ENCODE measurements around the gene STXBP5. TPM values are rescaled to one million over a fixed set of nuclear protein-coding genes. Genes with fewer than 3 reads are reported as not detected.

The STXBP5 gene
- total RNA-seq (2012; rRNA removed) (46.4 and 48.0 TPM in 2 replicates), polyA plus RNA-seq (2012; rRNA removed) (11.3 and 13.2 TPM in 2 replicates), Bru-seq, nascent RNA (percentile 89 among the genes with signal in this experiment), BruChase-seq, experiment 1, labeled RNA remaining after a 6-hour chase (percentile 66 among the genes with signal in this experiment), BruChase-seq, experiment 2, labeled RNA remaining after a 2-hour chase (percentile 81 among the genes with signal in this experiment)
- 2.4 and 5.7 TPM in 2 replicates for polyA plus RNA-seq (2012; cell fraction: cytosol; rRNA removed)
- polyA plus RNA-seq (2012; cell fraction: nucleus; rRNA removed; ENCODE audit: low replicate concordance), result 3.6 and 31.2 TPM in 2 replicates
- long read RNA-seq, full-length matches to known transcripts, result 7 of 25 reads
- long read RNA-seq, partial matches to known transcripts, result 8 of 25 reads
- long read RNA-seq, other reads (novel, unspliced or antisense), result 10 of 25 reads

- TF ChIP-seq RAD21 (IDR thresholded peaks at IDR 0.05; ENCODE audit: low read length), result 0 out of 2 replicates have a peak, but pooled peaks have one; percentile 12
- no peak for TF ChIP-seq BHLHE40 (IDR thresholded peaks at IDR 0.05; ENCODE audit: low read depth, low read length)
- BruUV-seq (replicated peaks), result no TSS peak
Measured at GRCh38 chr6:147204060-147204785, at the start of gene STXBP5. Gene STXBP5, plus strand, starts transcription at chr6:147204417. Its CDS starts 116 bp downstream, at chr6:147204533.

More at GRCh38 chr6:147204060-147204785, at the start of gene STXBP5:
- no peaks in the 10 kb centered on the region; the same call in 1 of the 2 replicates for H3K9me1 ChIP-seq (ENCODE audit: insufficient read depth, low read length)
- WGBS, 2 experiments (ENCODE audit: extremely low coverage in 2 of 2, insufficient read length in 1 of 2), result 0% methylated on average over 28 of the region's 85 CpGs; no CpG with 5 or more reads in 1 of the 2 experiments
- peak within 1 kb of the TSS; percentile 88 for H3K9ac ChIP-seq (ENCODE audit: low read depth, low read length)
- intact Hi-C loops (cut with micrococcal nuclease) (loop anchor here (2.0 to 10.0 kb wide), 3 partner anchors 97 to 209 kb away; no protein-coding TSS in a partner anchor), in situ Hi-C loops (cut with MboI; ENCODE audit: low sequenced_read_pairs) (loop anchor here (25.0 kb wide), 1 partner anchor 292 kb away; no protein-coding TSS in a partner anchor), dilution Hi-C loops (cut with HindIII; ENCODE audit: low sequenced_read_pairs, unreplicated experiment) (no loop called here)
- H3K4me3 ChIP-seq (ENCODE audit: insufficient read depth, low read depth, low read length), result peak within 1 kb of the TSS; percentile 60
- DNase-seq, result peak; percentile 47
- H4K5ac ChIP-seq (ENCODE audit: low read depth, low read length), result peak within 1 kb of the TSS; percentile 72
- no peaks in the 10 kb centered on the region for H3K9me3 ChIP-seq (ENCODE audit: control insufficient read depth, insufficient read depth, low read length)
- peak within 1 kb of the TSS; percentile 61 to 75 for H4K8ac ChIP-seq (ENCODE audit: low read depth in 2 of 2, low read length in 2 of 2)
- peak within 1 kb of the TSS; percentile 78 for H3K56ac ChIP-seq (ENCODE audit: extremely low read depth, insufficient read depth, low read length)
- H2AFZ ChIP-seq (replicated peaks; ENCODE audit: low read length, poor library complexity), result peak within 1 kb of the TSS; percentile 88
- no peaks in the 10 kb centered on the region for H3K27me3 ChIP-seq (ENCODE audit: control insufficient read depth, insufficient read depth, low read length)
- no peaks in the 10 kb centered on the region for H3K36me3 ChIP-seq (ENCODE audit: control insufficient read depth, insufficient read depth, low read length)
- peak within 1 kb of the TSS; percentile 92 for H3K23ac ChIP-seq (ENCODE audit: low read depth, low read length)
- H2BK20ac ChIP-seq (ENCODE audit: low read depth, low read length), result peak within 1 kb of the TSS; percentile 3; the same call in 1 of the 2 replicates
- H3K27ac ChIP-seq (ENCODE audit: insufficient read depth, low read length), result peak within 1 kb of the TSS; percentile 95
- ChIA-PET CTCF (no interaction called here), POLR2A (ENCODE audit: unreplicated experiment) (interaction anchor here (0.6 kb wide), 2 partner anchors 238 to 279 kb away, joined by 4 to 6 read pairs; no protein-coding TSS in a partner anchor)
- ATAC-seq (ENCODE audit: low read depth), result peak; percentile 28
- H2BK15ac ChIP-seq (ENCODE audit: low read depth, low read length), result peak within 1 kb of the TSS; percentile 16; the same call in 1 of the 3 replicates
- peak within 1 kb of the TSS; percentile 84 for H3K4ac ChIP-seq (ENCODE audit: low read depth, low read length)
- peak within 1 kb of the TSS; percentile 28; the same call in 1 of the 2 replicates for H2AK5ac ChIP-seq (ENCODE audit: low read depth, low read length)
- peak within 1 kb of the TSS; percentile 59; the same call in 1 of the 2 replicates for H2BK120ac ChIP-seq (ENCODE audit: low read depth, low read length)
- peak within 1 kb of the TSS; percentile 95 for H3K4me2 ChIP-seq (ENCODE audit: low read depth, low read length)
- H2AK9ac ChIP-seq (replicated peaks; ENCODE audit: low read depth, low read length, poor library complexity), result peak within 1 kb of the TSS; percentile 80
- peak within 1 kb of the TSS; percentile 89 for H3K14ac ChIP-seq (replicated peaks; ENCODE audit: low read depth, low read length)
- no peaks in the 10 kb centered on the region for H3K4me1 ChIP-seq (ENCODE audit: control insufficient read depth, insufficient read depth, low read length)
- H2BK5ac ChIP-seq (ENCODE audit: low read depth, low read length, poor library complexity, severe bottlenecking), result peak within 1 kb of the TSS; percentile 82
- peak within 1 kb of the TSS; percentile 65 for H4K91ac ChIP-seq (ENCODE audit: insufficient read depth, low read depth, low read length)
- peak within 1 kb of the TSS; percentile 83 for H3K18ac ChIP-seq (ENCODE audit: low read depth, low read length)
- H4K20me1 ChIP-seq (ENCODE audit: insufficient read depth, low read length), result peaks cover 3% of the 10 kb centered on the region; the same call in 1 of the 2 replicates
- H3K79me1 ChIP-seq (ENCODE audit: low read depth in 1 of 2, low read length in 2 of 2), result peaks cover 0 to 15% of the 10 kb centered on the region in 2 experiments; a peak in 2 of 4 replicates

Measured in IMR-90 (cell line).